ENCODE data around the gene HDAC11.

DNA sequence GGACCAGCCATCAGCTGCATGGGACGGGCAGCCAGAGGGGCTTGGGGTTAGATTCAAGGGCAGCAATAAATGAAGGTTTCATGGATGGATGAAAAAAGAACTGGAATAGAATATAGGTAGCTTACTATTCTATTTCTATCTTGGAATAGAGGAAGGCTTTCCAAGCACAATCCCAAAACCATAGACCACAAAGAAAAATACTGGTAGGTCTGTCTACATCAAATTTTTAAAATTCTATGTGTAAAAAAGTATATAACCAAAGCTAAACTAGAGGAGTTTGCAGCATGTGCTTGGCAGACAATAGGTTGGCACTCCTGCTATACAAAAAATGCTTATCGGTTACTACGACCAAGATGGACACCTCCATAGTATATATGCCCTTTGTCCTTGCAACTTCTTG is 61.6 kb downstream of the HDAC11 start:
- TF ChIP-seq, protein P1, sequence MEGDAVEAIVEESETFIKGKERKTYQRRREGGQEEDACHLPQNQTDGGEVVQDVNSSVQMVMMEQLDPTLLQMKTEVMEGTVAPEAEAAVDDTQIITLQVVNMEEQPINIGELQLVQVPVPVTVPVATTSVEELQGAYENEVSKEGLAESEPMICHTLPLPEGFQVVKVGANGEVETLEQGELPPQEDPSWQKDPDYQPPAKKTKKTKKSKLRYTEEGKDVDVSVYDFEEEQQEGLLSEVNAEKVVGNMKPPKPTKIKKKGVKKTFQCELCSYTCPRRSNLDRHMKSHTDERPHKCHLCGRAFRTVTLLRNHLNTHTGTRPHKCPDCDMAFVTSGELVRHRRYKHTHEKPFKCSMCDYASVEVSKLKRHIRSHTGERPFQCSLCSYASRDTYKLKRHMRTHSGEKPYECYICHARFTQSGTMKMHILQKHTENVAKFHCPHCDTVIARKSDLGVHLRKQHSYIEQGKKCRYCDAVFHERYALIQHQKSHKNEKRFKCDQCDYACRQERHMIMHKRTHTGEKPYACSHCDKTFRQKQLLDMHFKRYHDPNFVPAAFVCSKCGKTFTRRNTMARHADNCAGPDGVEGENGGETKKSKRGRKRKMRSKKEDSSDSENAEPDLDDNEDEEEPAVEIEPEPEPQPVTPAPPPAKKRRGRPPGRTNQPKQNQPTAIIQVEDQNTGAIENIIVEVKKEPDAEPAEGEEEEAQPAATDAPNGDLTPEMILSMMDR (IDR thresholded peaks at IDR 0.05): no peak
- TF ChIP-seq POLR2A (IDR thresholded peaks at IDR 0.05): no peak

Measured in heart left ventricle (tissue), 13 donors.